ENCODE data around the gene FASTK.

The FASTK gene
- total RNA-seq, result 54.3 to 76.4 (median 56.9) reads per million in 4 donors

GRCh38 chr7:151080522-151081169 is at the start of gene FASTK:
TSS of gene FASTK (minus strand) at chr7:151080809. CDS start at chr7:151080766, 43 bp downstream.
- peak; percentile 82 to 89 (median 86) for DNase-seq

- DNase-seq, result no peak
These were observed 49.5 kb upstream of the FASTK start for GRCh38 chr7:151129960-151130591.

GRCh38 chr7:151129117-151129959 is 48.7 kb upstream of the FASTK start:
- no peak for DNase-seq

- DNase-seq, result no peak
These were observed 48.1 kb upstream of the FASTK start for GRCh38 chr7:151128716-151129115.

- no peak for DNase-seq
These were observed 47.5 kb upstream of the FASTK start for GRCh38 chr7:151128144-151128543.

- no peak for DNase-seq
These were observed 46.0 kb upstream of the FASTK start for GRCh38 chr7:151126491-151127137.

GRCh38 chr7:151125846-151126481 is 45.4 kb upstream of the FASTK start:
- no peak for DNase-seq

- DNase-seq, result no peak
These were observed 44.8 kb upstream of the FASTK start for GRCh38 chr7:151125470-151125845.

GRCh38 chr7:151124899-151125399 is 44.3 kb upstream of the FASTK start:
- no peak for DNase-seq

- DNase-seq, result no peak
These were observed 43.9 kb upstream of the FASTK start for GRCh38 chr7:151124481-151124880.

GRCh38 chr7:151123822-151124464 is 43.3 kb upstream of the FASTK start:
- DNase-seq, result peak; percentile 64 to 82 (median 74)

- DNase-seq, result no peak
These were observed 42.7 kb upstream of the FASTK start for GRCh38 chr7:151123158-151123821.

- no peak for DNase-seq
These were observed 42.2 kb upstream of the FASTK start for GRCh38 chr7:151122796-151123157.

- DNase-seq, result no peak
These were observed 41.7 kb upstream of the FASTK start for GRCh38 chr7:151122276-151122675.

- no peak for DNase-seq
These were observed 41.0 kb upstream of the FASTK start for GRCh38 chr7:151121380-151122170.

- DNase-seq, result no peak
These were observed 40.3 kb upstream of the FASTK start for GRCh38 chr7:151120896-151121295.

GRCh38 chr7:151119902-151120301 is 39.3 kb upstream of the FASTK start:
- no peak for DNase-seq

GRCh38 chr7:151119055-151119415 is 38.4 kb upstream of the FASTK start:
- no peak for DNase-seq

GRCh38 chr7:151118108-151119054 is 37.8 kb upstream of the FASTK start:
- no peak for DNase-seq
